Measurements from ENCODE around the gene SLX9.

GRCh38 chr21:44912158-44912473 lies 27.7 kb upstream of the SLX9 start:
- TF ChIP-seq CTCF (IDR thresholded peaks at IDR 0.05; ENCODE audit: low read length) (no peak), EZH2 (IDR thresholded peaks at IDR 0.05; ENCODE audit: borderline replicate concordance, low read length) (no peak)
